HG02840 (cell line): ENCODE results near the gene ATP13A2.
"Not testable (repeated sequence)": the region's sequence is repeated elsewhere in the genome, so short reads cannot be mapped to it uniquely, and the experiment has no call there.

Source experiments
- ATAC-seq: cut with Tn5 transposase; IDR thresholded peaks from one replicate; pipeline ENCODE4 v1.9.1; 2021; ENCODE audit warnings: mild to moderate bottlenecking, moderate library complexity, moderate number of reproducible peaks; ENCODE audit not compliant: unreplicated experiment, low FRiP score

The ATP13A2 gene

DNA sequence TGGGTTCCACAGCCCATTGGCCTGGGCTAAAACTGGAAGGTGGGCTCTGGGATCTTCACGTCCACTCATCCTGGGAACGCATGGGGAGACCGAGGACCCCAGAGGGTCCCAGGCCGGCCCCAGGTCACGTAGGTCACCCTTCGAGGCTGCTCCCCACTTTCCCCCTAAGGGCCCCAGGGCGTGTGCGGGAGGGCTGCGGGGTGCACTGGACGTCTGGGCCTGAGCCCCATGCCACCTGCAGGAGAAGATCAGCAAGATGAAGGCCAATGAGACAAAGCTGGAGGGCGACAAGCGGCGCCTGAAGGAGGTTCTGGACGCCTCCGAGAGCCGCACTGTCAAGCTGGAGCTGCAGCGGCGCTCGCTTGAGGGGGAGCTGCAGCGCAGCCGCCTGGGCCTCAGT is 43.8 kb downstream of the ATP13A2 start:
- no peak for ATAC-seq

DNA sequence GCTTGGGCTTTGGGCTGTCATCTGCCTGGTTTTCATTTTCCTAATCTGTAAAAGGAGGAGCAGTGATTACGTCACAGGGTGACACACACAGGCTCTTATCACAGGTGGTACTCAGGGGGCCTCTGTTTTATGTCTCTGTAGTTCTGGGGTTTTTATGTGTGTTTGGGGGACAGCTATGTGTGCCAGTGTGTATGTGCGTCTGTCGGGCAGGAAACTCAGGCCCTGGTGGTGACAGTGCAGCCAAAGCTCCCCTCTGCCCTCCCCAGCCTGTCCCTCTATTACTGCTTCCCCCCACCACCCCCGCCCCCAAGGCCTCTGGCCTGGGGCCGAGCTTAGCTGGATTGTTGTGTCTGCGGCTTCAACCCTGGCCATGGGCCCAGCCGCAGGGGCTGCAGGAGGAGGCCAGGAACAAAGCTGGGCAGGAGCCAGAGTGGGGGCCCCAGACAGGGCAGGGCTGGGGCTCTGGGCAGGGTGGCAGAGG is 44.6 kb downstream of the ATP13A2 start:
- no peak for ATAC-seq

DNA sequence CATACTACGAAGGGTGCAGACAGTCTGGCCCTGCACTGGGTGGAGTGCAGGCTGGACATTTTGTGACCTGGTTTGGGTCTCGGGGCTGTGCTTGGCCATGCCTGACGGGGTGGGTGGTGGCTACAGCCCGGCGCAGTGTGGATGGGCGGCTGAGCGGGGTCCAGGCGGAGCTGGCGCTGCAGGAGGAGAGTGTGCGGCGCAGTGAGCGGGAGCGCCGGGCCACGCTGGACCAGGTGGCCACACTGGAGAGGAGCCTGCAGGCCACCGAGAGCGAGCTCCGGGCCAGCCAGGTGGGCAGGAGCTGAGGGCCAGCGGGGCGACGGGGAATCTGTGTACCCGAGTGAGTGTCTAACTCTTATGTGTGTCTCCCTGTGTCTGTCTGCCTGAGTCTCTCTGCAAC is 45.4 kb downstream of the ATP13A2 start:
- no peak for ATAC-seq

GRCh38 chr1:16965486-16966067 is 46.2 kb downstream of the ATP13A2 start:
- no peak for ATAC-seq

DNA sequence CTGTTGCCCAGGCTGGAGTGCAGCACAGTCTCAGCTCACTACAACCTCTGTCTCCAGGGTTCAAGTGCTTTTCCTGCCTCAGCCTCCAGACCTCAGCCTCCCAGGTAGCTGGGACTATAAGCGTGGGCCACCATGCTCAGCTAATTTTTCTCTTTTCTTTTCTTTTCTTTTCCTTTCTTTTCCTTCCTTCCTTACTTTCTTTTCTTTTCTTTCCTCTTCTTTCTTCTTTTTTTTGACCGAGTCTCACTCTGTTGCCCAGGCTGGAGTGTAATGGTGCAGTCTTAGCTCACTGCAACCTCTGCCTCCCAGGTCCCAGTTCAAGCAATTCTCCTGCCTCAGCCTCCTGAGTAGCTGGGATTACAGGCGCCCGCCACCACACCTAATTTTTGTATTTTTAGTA is 47.6 kb downstream of the ATP13A2 start:
- ATAC-seq: not testable (repeated sequence)

DNA sequence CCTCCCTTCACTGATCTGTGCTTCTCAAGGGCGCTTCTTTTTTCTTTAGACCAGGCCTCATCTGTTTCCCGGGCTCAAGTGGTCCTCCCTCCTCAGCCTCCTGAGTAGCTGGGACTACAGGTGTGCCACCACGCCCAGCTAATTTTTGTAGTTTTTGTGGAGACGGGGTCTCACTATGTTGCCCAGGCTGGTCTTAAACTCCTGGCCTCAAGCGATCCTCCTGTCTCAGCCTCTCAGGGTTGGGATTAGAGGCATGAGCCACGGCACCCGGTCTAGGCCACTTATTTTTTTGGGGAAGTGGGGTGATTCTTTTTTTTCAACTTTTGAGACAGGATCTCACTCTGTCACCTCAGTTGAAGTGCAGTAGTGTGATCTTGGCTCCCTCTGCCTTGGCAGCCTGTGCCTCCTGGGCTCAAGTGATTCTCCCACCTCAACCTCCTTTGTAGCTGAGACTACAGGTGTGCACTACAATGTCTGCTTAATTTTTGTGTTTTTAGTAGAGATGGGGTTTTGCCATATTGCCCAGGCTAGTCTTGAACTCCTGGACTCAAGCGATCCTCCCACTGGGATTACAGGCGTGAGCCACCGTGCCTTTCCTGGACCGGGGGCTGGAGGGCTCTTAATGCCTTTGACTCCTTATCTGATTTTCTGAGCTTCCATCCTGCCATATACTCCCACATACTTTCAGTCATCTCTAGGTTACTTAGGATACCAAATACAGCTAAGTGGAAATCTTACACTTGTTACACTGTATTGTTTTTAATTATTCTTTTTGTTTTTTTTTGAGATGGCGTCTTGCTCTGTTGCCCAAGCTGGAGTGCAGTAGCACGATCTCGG is 50.2 kb downstream of the ATP13A2 start:
- no peak for ATAC-seq

DNA sequence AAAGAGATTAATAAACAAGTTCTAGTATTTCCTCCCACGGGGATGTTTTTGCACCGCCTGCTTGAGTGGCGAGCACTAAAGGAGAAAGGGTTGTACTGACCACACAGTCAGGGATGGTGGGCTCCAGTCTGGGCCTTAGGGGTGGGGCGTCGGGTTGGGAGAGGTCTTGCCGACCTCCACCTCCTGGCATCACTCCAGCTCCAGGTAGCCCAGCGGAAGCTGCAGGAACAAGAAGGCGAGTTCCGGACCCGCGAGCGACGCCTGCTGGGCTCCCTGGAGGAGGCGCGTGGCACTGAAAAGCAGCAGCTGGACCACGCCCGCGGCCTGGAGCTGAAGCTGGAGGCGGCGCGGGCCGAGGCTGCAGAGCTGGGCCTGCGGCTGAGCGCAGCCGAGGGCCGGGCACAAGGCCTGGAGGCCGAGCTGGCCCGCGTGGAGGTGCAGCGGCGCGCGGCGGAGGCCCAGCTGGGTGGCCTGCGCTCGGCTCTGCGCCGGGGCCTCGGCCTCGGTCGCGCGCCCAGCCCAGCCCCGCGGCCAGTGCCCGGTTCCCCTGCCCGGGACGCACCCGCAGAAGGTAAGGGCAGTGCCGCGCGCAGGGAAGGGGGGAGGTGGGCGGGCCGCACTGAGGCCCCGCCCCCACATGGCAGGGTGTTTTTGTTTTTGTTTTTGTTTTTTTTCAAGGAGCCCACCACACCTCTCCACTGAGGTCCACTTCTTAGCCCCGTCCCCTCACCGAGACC is 51.0 kb downstream of the ATP13A2 start:
- ATAC-seq: no peak

DNA sequence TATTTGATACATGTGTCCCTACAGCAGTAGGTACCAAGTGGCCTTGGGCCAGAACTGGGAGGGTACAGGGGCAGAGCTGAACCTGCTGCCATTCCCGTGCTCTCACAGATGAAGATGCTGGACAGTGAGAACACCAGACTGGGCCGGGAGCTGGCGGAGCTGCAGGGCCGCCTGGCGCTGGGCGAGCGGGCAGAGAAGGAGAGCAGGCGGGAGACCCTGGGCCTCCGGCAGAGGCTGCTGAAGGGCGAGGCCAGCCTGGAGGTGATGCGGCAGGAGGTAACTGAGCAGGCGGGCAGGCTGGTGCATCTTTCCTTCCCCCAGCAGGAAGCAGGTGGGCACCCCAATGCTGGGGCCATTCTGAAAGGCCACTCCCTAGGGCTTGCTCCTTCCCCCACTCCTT is 53.3 kb downstream of the ATP13A2 start:
- no peak for ATAC-seq

DNA sequence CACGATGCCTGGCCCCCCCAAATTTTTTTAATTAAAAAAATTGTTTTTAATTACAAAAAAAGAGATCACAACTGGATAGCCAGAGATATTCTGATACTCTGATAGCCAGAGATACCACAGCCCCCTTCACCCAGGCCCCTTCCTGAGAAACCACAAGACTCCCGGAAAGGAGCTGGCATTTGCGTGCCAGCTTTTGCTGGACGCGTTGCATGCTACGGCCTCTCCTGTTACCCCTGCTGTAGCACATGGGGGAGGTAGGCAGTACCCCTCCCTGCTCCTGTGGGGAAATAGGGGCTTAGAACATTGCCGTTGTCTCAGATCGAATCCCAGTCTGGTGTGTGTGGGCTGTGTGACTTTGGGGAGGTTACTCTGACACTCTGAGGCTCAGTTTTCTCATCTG is 54.0 kb downstream of the ATP13A2 start:
- ATAC-seq: no peak

- no peak for ATAC-seq
Observed at GRCh38 chr1:16956775-16957174, 55.0 kb downstream of the ATP13A2 start.

DNA sequence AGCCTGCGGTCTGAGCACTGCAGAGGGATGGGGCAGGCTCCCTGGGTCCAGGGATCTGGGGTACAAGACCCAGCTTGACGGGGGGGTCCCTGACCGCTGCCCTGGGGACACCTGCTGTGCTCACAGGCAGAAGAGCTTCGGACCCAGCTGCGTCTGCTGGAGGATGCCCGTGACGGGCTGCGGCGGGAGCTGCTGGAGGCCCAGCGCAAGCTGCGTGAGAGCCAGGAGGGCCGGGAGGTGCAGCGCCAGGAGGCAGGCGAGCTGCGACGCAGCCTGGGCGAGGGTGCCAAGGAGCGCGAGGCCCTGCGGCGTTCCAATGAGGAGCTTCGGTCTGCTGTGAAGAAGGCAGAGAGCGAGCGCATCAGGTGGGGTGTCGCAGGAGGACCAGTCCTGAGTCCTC is 56.5 kb downstream of the ATP13A2 start:
- no peak for ATAC-seq

DNA sequence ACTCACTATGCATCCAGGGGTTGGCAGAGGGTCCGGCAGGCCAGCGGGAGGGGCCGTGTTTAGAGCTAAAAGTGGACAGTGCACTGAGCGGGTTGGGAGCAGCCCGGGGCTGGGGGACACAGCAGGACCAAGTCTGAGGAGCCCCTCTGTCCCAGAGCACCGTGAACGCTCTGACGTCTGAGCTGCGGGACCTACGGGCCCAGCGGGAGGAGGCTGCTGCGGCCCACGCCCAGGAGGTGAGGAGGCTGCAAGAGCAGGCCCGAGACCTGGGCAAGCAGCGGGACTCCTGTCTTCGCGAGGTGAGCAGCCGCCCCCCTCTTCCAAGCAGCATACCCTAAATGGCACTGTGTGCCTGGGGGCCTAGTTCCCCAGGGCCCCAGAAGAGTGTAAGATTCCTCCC is 57.1 kb downstream of the ATP13A2 start:
- no peak for ATAC-seq

DNA sequence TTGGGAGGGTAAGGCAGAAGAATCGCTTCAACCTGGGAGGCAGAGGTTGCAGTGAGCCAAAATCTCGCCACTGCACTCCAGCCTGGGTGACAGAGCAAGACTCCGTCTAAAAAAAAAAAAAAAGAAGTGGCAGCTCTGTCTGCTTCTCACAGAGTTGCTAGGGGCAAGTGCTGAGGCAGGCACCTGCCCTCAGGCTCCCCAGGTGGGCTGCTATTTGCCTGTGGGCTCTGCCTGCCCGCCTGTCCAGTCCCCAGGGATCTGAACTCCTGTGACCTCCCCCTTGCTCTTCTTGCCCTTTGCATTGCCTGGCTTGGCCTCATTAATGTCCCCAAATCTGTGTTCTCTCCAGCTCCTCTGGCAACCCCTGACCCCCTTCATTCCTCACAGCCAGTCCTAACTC is 59.4 kb downstream of the ATP13A2 start:
- ATAC-seq: not testable (repeated sequence)

- not testable (repeated sequence) for ATAC-seq
Observed at GRCh38 chr1:16949026-16949425, 62.7 kb downstream of the ATP13A2 start.

DNA sequence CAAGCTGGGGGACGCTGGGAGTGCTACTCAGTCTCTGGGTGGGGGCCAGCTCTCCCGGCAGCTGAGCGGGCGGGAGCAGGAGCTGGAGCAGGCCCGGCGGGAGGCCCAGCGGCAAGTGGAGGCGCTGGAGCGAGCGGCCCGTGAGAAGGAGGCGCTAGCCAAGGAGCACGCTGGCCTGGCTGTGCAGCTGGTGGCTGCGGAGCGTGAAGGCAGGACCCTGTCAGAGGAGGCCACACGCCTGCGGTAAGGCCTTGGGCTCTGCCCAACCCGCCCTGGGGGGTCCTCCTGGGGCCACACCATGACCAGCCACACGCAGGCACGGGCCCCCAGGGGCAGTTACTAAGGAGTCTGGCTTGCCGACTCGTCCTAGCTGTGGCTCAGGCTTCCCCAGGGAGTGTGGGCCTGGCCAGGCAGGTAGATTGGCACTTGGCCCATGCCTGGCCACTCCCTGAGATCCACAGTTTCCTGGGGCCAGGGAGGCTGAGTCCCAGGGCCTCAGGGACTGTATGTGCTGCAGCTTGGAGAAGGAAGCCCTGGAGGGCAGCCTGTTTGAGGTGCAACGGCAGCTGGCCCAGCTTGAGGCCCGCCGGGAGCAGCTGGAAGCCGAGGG is 63.3 kb downstream of the ATP13A2 start:
- ATAC-seq: not testable (repeated sequence)

DNA sequence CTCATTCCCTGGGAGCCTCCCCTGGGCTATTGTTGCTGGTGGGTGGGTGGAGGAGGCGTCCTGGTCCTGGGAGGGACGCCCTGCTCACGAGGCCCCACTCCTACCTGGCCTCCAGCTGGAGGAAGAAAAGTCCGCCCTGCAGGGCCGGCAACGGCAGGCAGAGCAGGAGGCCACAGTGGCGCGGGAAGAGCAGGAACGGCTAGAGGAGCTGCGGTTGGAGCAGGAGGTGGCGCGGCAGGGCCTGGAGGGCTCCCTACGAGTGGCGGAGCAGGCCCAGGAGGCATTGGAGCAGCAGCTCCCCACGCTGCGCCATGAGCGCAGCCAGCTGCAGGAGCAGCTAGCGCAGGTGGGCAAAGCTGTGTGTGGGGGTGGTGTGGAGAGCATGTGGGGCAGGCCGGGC is 65.1 kb downstream of the ATP13A2 start:
- ATAC-seq: no peak

DNA sequence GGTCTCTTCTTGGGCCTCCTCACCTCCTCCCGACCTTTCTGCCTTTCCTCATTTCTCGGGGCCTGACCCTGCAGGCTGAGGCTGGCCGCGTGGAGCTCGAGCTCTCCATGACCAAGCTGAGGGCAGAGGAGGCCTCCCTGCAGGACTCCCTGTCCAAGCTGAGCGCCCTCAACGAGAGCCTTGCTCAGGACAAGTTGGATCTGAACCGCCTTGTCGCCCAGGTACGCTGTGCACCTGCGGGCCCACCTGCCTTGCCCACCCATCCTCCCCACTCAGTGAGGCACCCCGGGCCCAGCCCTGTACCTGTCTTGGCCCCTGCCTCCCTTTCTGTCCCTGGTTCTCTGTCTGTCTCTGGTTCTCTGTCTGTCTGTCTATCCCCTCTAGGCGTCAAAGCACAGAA is 65.5 kb downstream of the ATP13A2 start:
- not testable (repeated sequence) for ATAC-seq

GRCh38 chr1:16945512-16945911 is 66.2 kb downstream of the ATP13A2 start:
- ATAC-seq: not testable (repeated sequence)

DNA sequence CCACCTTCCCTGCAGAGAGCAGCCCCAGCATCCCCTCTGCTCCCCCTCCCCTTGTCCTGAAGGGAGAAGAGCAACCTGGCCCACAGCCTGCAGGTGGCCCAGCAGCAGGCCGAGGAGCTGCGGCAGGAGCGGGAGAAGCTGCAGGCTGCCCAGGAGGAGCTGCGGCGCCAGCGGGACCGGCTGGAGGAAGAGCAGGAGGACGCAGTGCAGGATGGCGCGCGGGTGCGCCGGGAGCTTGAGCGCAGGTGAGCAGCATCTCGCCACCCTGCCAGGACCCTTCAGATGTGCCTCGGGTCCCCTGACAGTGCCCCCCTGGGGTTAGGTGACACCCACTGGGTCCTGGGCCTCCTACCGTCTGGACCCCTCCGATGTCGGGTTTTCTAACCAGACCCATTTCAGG is 67.7 kb downstream of the ATP13A2 start:
- ATAC-seq: no peak

- ATAC-seq: not testable (repeated sequence)
Observed at GRCh38 chr1:16939386-16940180, 72.1 kb downstream of the ATP13A2 start.
